OCI-LY7 (cell line): Measurements from ENCODE around the gene LRRC4C. TPM values are rescaled to one million over a fixed set of nuclear protein-coding genes. Genes with fewer than 3 reads are reported as not detected.

Experiments
- BruUV-seq: library from RNA; stranded (reverse); fragments of 400-500 nt; replicated peaks from 2 replicates; lab custom pipeline; 2021; lab: Mats Ljungman, UMichigan
- CTCF ChIA-PET: fragments of 300-600 bp; sonication (Branson Sonifier 250); formaldehyde crosslinking; loops from one replicate; lab custom pipeline; 2022; ENCODE audit warnings: antibody characterized with exemption; ENCODE audit not compliant: unreplicated experiment; lab: Charles Lee
- POLR2A ChIA-PET: fragments of 300-600 bp; sonication (Branson Sonifier 250); formaldehyde crosslinking; loops from one replicate; lab custom pipeline; 2022; ENCODE audit warnings: antibody characterized with exemption; lab: Charles Lee
- DNase-seq: peaks from one replicate; pipeline ENCODE4 v3.0.0-alpha.2; 2015; ENCODE audit warnings: low spot score
- H2AFZ ChIP-seq: fragments of 200-600 bp; sonication (generic), shearing (Covaris generic); 2 replicates; pipeline ENCODE4 v1.6.1; 2014; ENCODE audit warnings: mild to moderate bottlenecking, antibody characterized with exemption, low read length, moderate library complexity
- H3K27ac ChIP-seq: fragments of 200-600 bp; sonication (generic); 2 replicates; pipeline ENCODE4 v1.5.1; 2014; ENCODE audit warnings: mixed run types, low read depth, mild to moderate bottlenecking, moderate library complexity, low read length, inconsistent platforms; ENCODE audit not compliant: poor library complexity, severe bottlenecking
- H3K36me3 ChIP-seq: fragments of 200-600 bp; sonication (generic); 2 replicates; pipeline ENCODE4 v1.6.1; 2014; ENCODE audit warnings: mild to moderate bottlenecking, antibody characterized with exemption, low read length, moderate library complexity, mixed read lengths; ENCODE audit not compliant: insufficient read depth
- H3K4me1 ChIP-seq: fragments of 200-600 bp; sonication (generic); 2 replicates; pipeline ENCODE4 v1.5.1; 2014; ENCODE audit warnings: mild to moderate bottlenecking, low read length; ENCODE audit not compliant: insufficient read depth, poor library complexity, severe bottlenecking
- H3K4me2 ChIP-seq: fragments of 200-600 bp; sonication (generic); 2 replicates; pipeline ENCODE4 v1.6.1; 2014; ENCODE audit warnings: mild to moderate bottlenecking, low read length
- H3K4me3 ChIP-seq: fragments of 200-600 bp; sonication (generic); 2 replicates; pipeline ENCODE4 v1.5.1; 2014; ENCODE audit warnings: mild to moderate bottlenecking, low read depth, low read length; ENCODE audit not compliant: poor library complexity, severe bottlenecking
- H3K79me2 ChIP-seq: fragments of 200-600 bp; sonication (generic); 2 replicates; pipeline ENCODE4 v1.6.1; 2016; ENCODE audit warnings: low read depth, mild to moderate bottlenecking, low read length, moderate library complexity, mixed read lengths; ENCODE audit not compliant: insufficient read depth
- H3K9me2 ChIP-seq: fragments of 200-600 bp; sonication (generic); 2 replicates; pipeline ENCODE4 v1.6.1; 2016; ENCODE audit warnings: mild to moderate bottlenecking, low read length, mixed read lengths; ENCODE audit not compliant: insufficient read depth
- H3K9me3 ChIP-seq: fragments of 200-600 bp; sonication (generic); 2 replicates; pipeline ENCODE4 v1.6.1; 2014; ENCODE audit warnings: mild to moderate bottlenecking, mixed run types, low read length, mixed read lengths
- H4K20me1 ChIP-seq: fragments of 200-600 bp; sonication (generic); 2 replicates; pipeline ENCODE4 v1.6.1; 2014; ENCODE audit warnings: mild to moderate bottlenecking, antibody characterized with exemption, low read length, moderate library complexity, mixed read lengths; ENCODE audit not compliant: insufficient read depth
- EZH2phosphoT487 ChIP-seq: fragments of 200-600 bp; sonication (generic); IDR thresholded peaks from 2 replicates; pipeline ENCODE4 v1.6.1; 2018; ENCODE audit warnings: low read depth, borderline replicate concordance, mild to moderate bottlenecking, mixed run types, antibody characterized with exemption, low read length, moderate library complexity, mixed read lengths
- intact Hi-C: fragments of 100-400 bp; cut with micrococcal nuclease; formaldehyde crosslinking; loops from one replicate; pipeline ENCODE4 v1.10.0; 2022; ENCODE audit not compliant: unreplicated experiment
- total RNA-seq, 2 experiments: library from RNA; depleted of rRNA in 1 of 2; stranded (reverse); fragments of >200 nt in 1 of 2; shearing (Covaris generic) in 1 of 2; gene quantifications; 2 replicates each; pipeline ENCODE4 v1.2.3, GENCODE V29; 2014 to 2022
- TF ChIP-seq, protein P1 (sequence below): fragments of 200-600 bp; sonication (generic); conservative IDR thresholded peaks from 2 replicates; pipeline ENCODE4 v1.5.1; 2014; ENCODE audit warnings: mild to moderate bottlenecking, antibody characterized with exemption, low read length, moderate library complexity, mixed read lengths

The LRRC4C gene
- total RNA-seq, 2 experiments from 2014 or later: not detected

GRCh38 chr11:40183073-40184064 lies 1276.1 kb downstream of the LRRC4C start:
- Histone ChIP-seq H3K4me3 (no peak overlapping the region), H3K79me2 (no peaks in the 10 kb centered on the region), H3K36me3 (no peaks in the 10 kb centered on the region), H3K27ac (no peak overlapping the region), H3K4me1 (no peaks in the 10 kb centered on the region), H3K9me3 (no peaks in the 10 kb centered on the region), H2AFZ (no peak overlapping the region), H3K4me2 (no peak overlapping the region), H3K9me2 (no peaks in the 10 kb centered on the region), H4K20me1 (no peaks in the 10 kb centered on the region)
- no peak for DNase-seq
- TF ChIP-seq, protein P1, sequence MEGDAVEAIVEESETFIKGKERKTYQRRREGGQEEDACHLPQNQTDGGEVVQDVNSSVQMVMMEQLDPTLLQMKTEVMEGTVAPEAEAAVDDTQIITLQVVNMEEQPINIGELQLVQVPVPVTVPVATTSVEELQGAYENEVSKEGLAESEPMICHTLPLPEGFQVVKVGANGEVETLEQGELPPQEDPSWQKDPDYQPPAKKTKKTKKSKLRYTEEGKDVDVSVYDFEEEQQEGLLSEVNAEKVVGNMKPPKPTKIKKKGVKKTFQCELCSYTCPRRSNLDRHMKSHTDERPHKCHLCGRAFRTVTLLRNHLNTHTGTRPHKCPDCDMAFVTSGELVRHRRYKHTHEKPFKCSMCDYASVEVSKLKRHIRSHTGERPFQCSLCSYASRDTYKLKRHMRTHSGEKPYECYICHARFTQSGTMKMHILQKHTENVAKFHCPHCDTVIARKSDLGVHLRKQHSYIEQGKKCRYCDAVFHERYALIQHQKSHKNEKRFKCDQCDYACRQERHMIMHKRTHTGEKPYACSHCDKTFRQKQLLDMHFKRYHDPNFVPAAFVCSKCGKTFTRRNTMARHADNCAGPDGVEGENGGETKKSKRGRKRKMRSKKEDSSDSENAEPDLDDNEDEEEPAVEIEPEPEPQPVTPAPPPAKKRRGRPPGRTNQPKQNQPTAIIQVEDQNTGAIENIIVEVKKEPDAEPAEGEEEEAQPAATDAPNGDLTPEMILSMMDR: no peak
- no peak for TF ChIP-seq EZH2phosphoT487
- CTCF ChIA-PET: no interaction called here
- POLR2A ChIA-PET: interaction anchor here (0.6 kb wide), 2 partner anchors 1165 to 1500 kb away, joined by 3 read pairs; no protein-coding TSS in a partner anchor
- intact Hi-C loops: no loop called here
- no TSS peak for BruUV-seq

GRCh38 chr11:40179541-40179940 lies 1279.9 kb downstream of the LRRC4C start:
- no peak for TF ChIP-seq EZH2phosphoT487
- TF ChIP-seq, protein P1: no peak
- intact Hi-C loops: no loop called here
- ChIA-PET CTCF (no interaction called here), POLR2A (no interaction called here)
- no TSS peak for BruUV-seq
- Histone ChIP-seq H3K9me3 (no peaks in the 10 kb centered on the region), H3K79me2 (no peaks in the 10 kb centered on the region), H2AFZ (no peak overlapping the region), H3K4me2 (no peak overlapping the region), H3K4me1 (no peaks in the 10 kb centered on the region), H3K9me2 (no peaks in the 10 kb centered on the region), H3K36me3 (no peaks in the 10 kb centered on the region), H3K27ac (no peak overlapping the region), H4K20me1 (no peaks in the 10 kb centered on the region), H3K4me3 (no peak overlapping the region)
- no peak for DNase-seq

GRCh38 chr11:40178470-40178869 lies 1281.0 kb downstream of the LRRC4C start:
- Histone ChIP-seq H4K20me1 (no peaks in the 10 kb centered on the region), H3K4me1 (no peaks in the 10 kb centered on the region), H2AFZ (no peak overlapping the region), H3K27ac (no peak overlapping the region), H3K4me2 (no peak overlapping the region), H3K36me3 (no peaks in the 10 kb centered on the region), H3K79me2 (no peaks in the 10 kb centered on the region), H3K9me2 (no peaks in the 10 kb centered on the region), H3K9me3 (no peaks in the 10 kb centered on the region), H3K4me3 (no peak overlapping the region)
- intact Hi-C loops: no loop called here
- TF ChIP-seq, protein P1: no peak
- TF ChIP-seq EZH2phosphoT487: no peak
- DNase-seq: no peak
- POLR2A ChIA-PET: interaction anchor here (0.5 kb wide), 1 partner anchor 8 kb away, joined by 3 read pairs; no protein-coding TSS in a partner anchor
- CTCF ChIA-PET: no interaction called here
- BruUV-seq: no TSS peak
